Measurements from ENCODE around the gene SLC24A4. TPM values are rescaled to one million over a fixed set of nuclear protein-coding genes. Genes with fewer than 3 reads are reported as not detected.

SLC24A4 gene
- total RNA-seq, 1 experiment from 2014 or later = not detected

GRCh38 chr14:92524602-92525185, 201.7 kb downstream of the SLC24A4 start:
- H3K27ac Mint-ChIP-seq (ENCODE audit: low read depth, unreplicated experiment) = peak overlapping the region; percentile 47
- TF ChIP-seq CTCF (IDR thresholded peaks at IDR 0.05; ENCODE audit: unreplicated experiment) = no peak
- CTCF ChIA-PET = interaction anchor here (1.2 kb wide), 1 partner anchor 156 kb away, joined by 6 read pairs; no protein-coding TSS in a partner anchor
- no TSS peak for BruUV-seq (replicated peaks)
- no peak for DNase-seq (ENCODE audit: unreplicated experiment)
- H3K9me3 Mint-ChIP-seq (ENCODE audit: unreplicated experiment) = peaks cover 8% of the 10 kb centered on the region
- POLR2A ChIA-PET = no interaction called here
- H3K36me3 Mint-ChIP-seq (ENCODE audit: insufficient read depth, unreplicated experiment) = no peaks in the 10 kb centered on the region
- H3K4me1 Mint-ChIP-seq (ENCODE audit: insufficient read depth, unreplicated experiment) = no peaks in the 10 kb centered on the region
- intact Hi-C loops (cut with micrococcal nuclease) = no loop called here
- H3K27me3 Mint-ChIP-seq (ENCODE audit: insufficient read depth, unreplicated experiment) = no peaks in the 10 kb centered on the region
- H3K4me3 Mint-ChIP-seq (ENCODE audit: unreplicated experiment) = no peak overlapping the region

GRCh38 chr14:92525322-92526095, 202.5 kb downstream of the SLC24A4 start:
- Mint-ChIP-seq H3K9me3 (ENCODE audit: unreplicated experiment) (peaks cover 8% of the 10 kb centered on the region), H3K4me1 (ENCODE audit: insufficient read depth, unreplicated experiment) (no peaks in the 10 kb centered on the region), H3K4me3 (ENCODE audit: unreplicated experiment) (no peak overlapping the region), H3K27me3 (ENCODE audit: insufficient read depth, unreplicated experiment) (no peaks in the 10 kb centered on the region), H3K27ac (ENCODE audit: low read depth, unreplicated experiment) (peak overlapping the region; percentile 47), H3K36me3 (ENCODE audit: insufficient read depth, unreplicated experiment) (no peaks in the 10 kb centered on the region)
- DNase-seq (ENCODE audit: unreplicated experiment) = no peak
- no TSS peak for BruUV-seq (replicated peaks)
- CTCF ChIA-PET = no interaction called here
- TF ChIP-seq CTCF (IDR thresholded peaks at IDR 0.05; ENCODE audit: unreplicated experiment) = no peak
- POLR2A ChIA-PET = no interaction called here
- intact Hi-C loops (cut with micrococcal nuclease) = no loop called here

GRCh38 chr14:92527721-92528120, 204.8 kb downstream of the SLC24A4 start:
- intact Hi-C loops (cut with micrococcal nuclease) = no loop called here
- Mint-ChIP-seq H3K4me3 (ENCODE audit: unreplicated experiment) (no peak overlapping the region), H3K9me3 (ENCODE audit: unreplicated experiment) (no peaks in the 10 kb centered on the region), H3K27ac (ENCODE audit: low read depth, unreplicated experiment) (no peak overlapping the region), H3K4me1 (ENCODE audit: insufficient read depth, unreplicated experiment) (no peaks in the 10 kb centered on the region), H3K36me3 (ENCODE audit: insufficient read depth, unreplicated experiment) (no peaks in the 10 kb centered on the region), H3K27me3 (ENCODE audit: insufficient read depth, unreplicated experiment) (no peaks in the 10 kb centered on the region)
- ChIA-PET POLR2A (no interaction called here), CTCF (no interaction called here)
- BruUV-seq (replicated peaks) = no TSS peak
- no peak for DNase-seq (ENCODE audit: unreplicated experiment)
- TF ChIP-seq CTCF (IDR thresholded peaks at IDR 0.05; ENCODE audit: unreplicated experiment) = no peak

GRCh38 chr14:92528486-92529100, 205.6 kb downstream of the SLC24A4 start:
- intact Hi-C loops (cut with micrococcal nuclease) = no loop called here
- no TSS peak for BruUV-seq (replicated peaks)
- POLR2A ChIA-PET = no interaction called here

More at GRCh38 chr14:92528486-92529100, 205.6 kb downstream of the SLC24A4 start:
- no peak for DNase-seq (ENCODE audit: unreplicated experiment)
- TF ChIP-seq CTCF (IDR thresholded peaks at IDR 0.05; ENCODE audit: unreplicated experiment) = no peak
- no peaks in the 10 kb centered on the region for H3K36me3 Mint-ChIP-seq (ENCODE audit: insufficient read depth, unreplicated experiment)
- no peaks in the 10 kb centered on the region for H3K27me3 Mint-ChIP-seq (ENCODE audit: insufficient read depth, unreplicated experiment)
- no peaks in the 10 kb centered on the region for H3K9me3 Mint-ChIP-seq (ENCODE audit: unreplicated experiment)
- no peak overlapping the region for H3K4me3 Mint-ChIP-seq (ENCODE audit: unreplicated experiment)
- H3K27ac Mint-ChIP-seq (ENCODE audit: low read depth, unreplicated experiment) = no peak overlapping the region
- CTCF ChIA-PET = no interaction called here
- no peaks in the 10 kb centered on the region for H3K4me1 Mint-ChIP-seq (ENCODE audit: insufficient read depth, unreplicated experiment)

Data from MCF 10A (cell line).